ENCODE results near the gene RAB13.

RAB13 gene

GRCh38 chr1:153941826-153942725 lies 44.1 kb downstream of the RAB13 start:
- TF ChIP-seq CTCF (conservative IDR thresholded peaks at IDR 0.05) (no peak), ZFX (IDR thresholded peaks at IDR 0.05) (no peak)

GRCh38 chr1:153940756-153941155 lies 45.4 kb downstream of the RAB13 start:
- no peak for TF ChIP-seq ZFX (IDR thresholded peaks at IDR 0.05)
- TF ChIP-seq CTCF (conservative IDR thresholded peaks at IDR 0.05), result no peak
- no peak overlapping the region for H3K27ac ChIP-seq

More at GRCh38 chr1:153941826-153942725, 44.1 kb downstream of the RAB13 start:
- no peak overlapping the region for H3K27ac ChIP-seq

GRCh38 chr1:153939476-153939875 lies 46.7 kb downstream of the RAB13 start:
- H3K27ac ChIP-seq, result no peak overlapping the region
- TF ChIP-seq ZFX (IDR thresholded peaks at IDR 0.05) (no peak), CTCF (conservative IDR thresholded peaks at IDR 0.05) (no peak)

GRCh38 chr1:153938996-153939395 lies 47.1 kb downstream of the RAB13 start:
- TF ChIP-seq ZFX (IDR thresholded peaks at IDR 0.05) (no peak), CTCF (conservative IDR thresholded peaks at IDR 0.05) (no peak)
- no peak overlapping the region for H3K27ac ChIP-seq

- no peak overlapping the region for H3K27ac ChIP-seq
- no peak for TF ChIP-seq ZFX (IDR thresholded peaks at IDR 0.05)
- TF ChIP-seq CTCF (conservative IDR thresholded peaks at IDR 0.05), result no peak
Observed at GRCh38 chr1:153937331-153937730, 48.8 kb downstream of the RAB13 start.

- no peak for TF ChIP-seq ZFX (IDR thresholded peaks at IDR 0.05)
- H3K27ac ChIP-seq, result no peak overlapping the region
Observed at GRCh38 chr1:153936011-153936802, 49.9 kb downstream of the RAB13 start.

GRCh38 chr1:153934746-153935145 lies 51.4 kb downstream of the RAB13 start:
- TF ChIP-seq CTCF (conservative IDR thresholded peaks at IDR 0.05), result no peak
- no peak for TF ChIP-seq ZFX (IDR thresholded peaks at IDR 0.05)
- H3K27ac ChIP-seq, result no peak overlapping the region

All from C4-2B (cell line).